MCF 10A (cell line): ENCODE data around the gene VWA5B1. TPM values are rescaled to one million over a fixed set of nuclear protein-coding genes. Genes with fewer than 3 reads are reported as not detected.

Source experiments
- BruUV-seq: library from RNA; stranded (reverse); fragments of 400-500 nt; replicated peaks from 2 replicates; lab custom pipeline; 2021; lab: Mats Ljungman, UMichigan
- CTCF ChIA-PET: fragments of 300-600 bp; sonication (Branson Sonifier 250); formaldehyde crosslinking; extraction: SDS; loops from one replicate; lab custom pipeline; 2021; ENCODE audit warnings: antibody characterized with exemption, inconsistent platforms; lab: Yijun Ruan, JAX
- POLR2A ChIA-PET: fragments of 300-600, 350-650 bp; sonication (Branson Sonifier 250); formaldehyde crosslinking; extraction: SDS; loops from one replicate; lab custom pipeline; 2020; ENCODE audit warnings: antibody characterized with exemption, inconsistent platforms; lab: Yijun Ruan, JAX
- DNase-seq: peaks from one replicate; pipeline ENCODE4 v3.0.0-alpha.2; 2018; ENCODE audit not compliant: unreplicated experiment
- H3K27ac Mint-ChIP-seq: one replicate; pipeline ENCODE4 v1.8.0; 2022; ENCODE audit warnings: mild to moderate bottlenecking, low read depth, mixed read lengths; ENCODE audit not compliant: unreplicated experiment
- H3K27me3 Mint-ChIP-seq: one replicate; pipeline ENCODE4 v1.8.0; 2022; ENCODE audit warnings: mixed read lengths; ENCODE audit not compliant: insufficient read depth, unreplicated experiment
- H3K36me3 Mint-ChIP-seq: one replicate; pipeline ENCODE4 v1.8.0; 2022; ENCODE audit warnings: mild to moderate bottlenecking, moderate library complexity, mixed read lengths; ENCODE audit not compliant: insufficient read depth, unreplicated experiment
- H3K4me1 Mint-ChIP-seq: one replicate; pipeline ENCODE4 v1.8.0; 2022; ENCODE audit warnings: mixed read lengths; ENCODE audit not compliant: insufficient read depth, unreplicated experiment
- H3K4me3 Mint-ChIP-seq: one replicate; pipeline ENCODE4 v1.8.0; 2022; ENCODE audit warnings: mild to moderate bottlenecking, moderate library complexity, mixed read lengths; ENCODE audit not compliant: unreplicated experiment
- H3K9me3 Mint-ChIP-seq: one replicate; pipeline ENCODE4 v1.8.0; 2022; ENCODE audit warnings: mixed read lengths; ENCODE audit not compliant: unreplicated experiment
- CTCF ChIP-seq: fragments of 200-600 bp; IDR thresholded peaks from one replicate; pipeline ENCODE4 v1.8.0; 2022; ENCODE audit warnings: antibody characterized with exemption, mild to moderate bottlenecking; ENCODE audit not compliant: unreplicated experiment
- intact Hi-C: fragments of 100-400 bp; cut with micrococcal nuclease; formaldehyde crosslinking; loops from 2 replicates; pipeline ENCODE4 v1.14.1; 2022
- total RNA-seq: library from RNA; stranded (reverse); gene quantifications from 2 replicates; pipeline ENCODE4 v1.2.3, GENCODE V29; 2022

The VWA5B1 gene
- total RNA-seq, 1 experiment from 2014 or later: not detected

- CTCF ChIA-PET: no interaction called here
- H3K36me3 Mint-ChIP-seq: no peaks in the 10 kb centered on the region
Observed at GRCh38 chr1:20346433-20346832, 55.8 kb downstream of the VWA5B1 start.

GRCh38 chr1:20347699-20348098 is 57.0 kb downstream of the VWA5B1 start:
- H3K27ac Mint-ChIP-seq: no peak overlapping the region
- no peaks in the 10 kb centered on the region for H3K9me3 Mint-ChIP-seq
- no peak overlapping the region for H3K4me3 Mint-ChIP-seq
- POLR2A ChIA-PET: no interaction called here
- H3K36me3 Mint-ChIP-seq: no peaks in the 10 kb centered on the region
- DNase-seq: no peak
- no peaks in the 10 kb centered on the region for H3K4me1 Mint-ChIP-seq
- no TSS peak for BruUV-seq
- no peaks in the 10 kb centered on the region for H3K27me3 Mint-ChIP-seq
- CTCF ChIA-PET: interaction anchor here (0.6 kb wide), 1 partner anchor 29 kb away, joined by 3 read pairs; no protein-coding TSS in a partner anchor
- no peak for TF ChIP-seq CTCF
- intact Hi-C loops: no loop called here

More at GRCh38 chr1:20346433-20346832, 55.8 kb downstream of the VWA5B1 start:
- H3K27ac Mint-ChIP-seq: no peak overlapping the region
- no peaks in the 10 kb centered on the region for H3K9me3 Mint-ChIP-seq
- H3K4me3 Mint-ChIP-seq: no peak overlapping the region
- intact Hi-C loops: no loop called here
- no peaks in the 10 kb centered on the region for H3K4me1 Mint-ChIP-seq
- TF ChIP-seq CTCF: no peak
- no peak for DNase-seq
- no TSS peak for BruUV-seq
- no peaks in the 10 kb centered on the region for H3K27me3 Mint-ChIP-seq
- POLR2A ChIA-PET: no interaction called here

- intact Hi-C loops: no loop called here
- Mint-ChIP-seq H3K4me3 (no peak overlapping the region), H3K4me1 (no peaks in the 10 kb centered on the region), H3K27ac (no peak overlapping the region), H3K27me3 (no peaks in the 10 kb centered on the region), H3K36me3 (no peaks in the 10 kb centered on the region), H3K9me3 (no peaks in the 10 kb centered on the region)
- BruUV-seq: no TSS peak
- no peak for DNase-seq
- ChIA-PET POLR2A (no interaction called here), CTCF (interaction anchor here (0.9 kb wide), 2 partner anchors 13 to 15 kb away, joined by 3 to 5 read pairs; no protein-coding TSS in a partner anchor)
- no peak for TF ChIP-seq CTCF
Observed at GRCh38 chr1:20348326-20348915, 57.7 kb downstream of the VWA5B1 start.

GRCh38 chr1:20349561-20349960 is 58.9 kb downstream of the VWA5B1 start:
- Mint-ChIP-seq H3K27me3 (no peaks in the 10 kb centered on the region), H3K27ac (no peak overlapping the region), H3K9me3 (no peaks in the 10 kb centered on the region), H3K36me3 (no peaks in the 10 kb centered on the region), H3K4me1 (no peaks in the 10 kb centered on the region), H3K4me3 (no peak overlapping the region)
- ChIA-PET POLR2A (no interaction called here), CTCF (interaction anchor here (0.9 kb wide), 1 partner anchor 14 kb away, joined by 3 read pairs; no protein-coding TSS in a partner anchor)
- intact Hi-C loops: no loop called here
- no peak for TF ChIP-seq CTCF
- BruUV-seq: no TSS peak
- no peak for DNase-seq
